ENCODE measurements around the gene HEY2. TPM values are rescaled to one million over a fixed set of nuclear protein-coding genes. Genes with fewer than 3 reads are reported as not detected.

HEY2 gene
- total RNA-seq (2021; fragmentation: NEBNext Ultra II Directional; extraction: Animal tissue kit (Norgen Biotek cat#: 25700)) = 16.2 and 17.7 TPM in 2 replicates
- polyA plus RNA-seq (2011; rRNA removed) = 9.1 and 12.6 TPM in 2 replicates
- 7.7 TPM for polyA plus RNA-seq (2011; cell fraction: cytosol; rRNA removed)
- polyA plus RNA-seq (2011; cell fraction: nucleus; rRNA removed) = 8.0 TPM
- polyA plus RNA-seq (2012, experiment 1 of 2) = 6.4 to 8.2 TPM (median 7.2 TPM) in 4 replicates
- 6.0 TPM for polyA plus RNA-seq (2012, experiment 2 of 2)
- 10.8 TPM for polyA plus RNA-seq (2013, experiment 1 of 2)
- 11.3 TPM for polyA plus RNA-seq (2013, experiment 2 of 2)
- 4.2 TPM in 2 replicates for polyA minus RNA-seq (2011; rRNA and poly(A)+ RNA removed)
- polyA minus RNA-seq (2011; cell fraction: cytosol; rRNA and poly(A)+ RNA removed) = 7.3 TPM
- 6.2 TPM for polyA minus RNA-seq (2011; cell fraction: nucleus; rRNA and poly(A)+ RNA removed)
- long read RNA-seq, experiment 1, transcript HEY2-201 (5 exons, 2,678 nt) = major isoform, 5 of 16 reads
- long read RNA-seq, experiment 1, partial matches to known transcripts = 8 of 16 reads
- long read RNA-seq, experiment 1, other reads (novel, unspliced or antisense) = 3 of 16 reads
- long read RNA-seq, experiment 2, partial matches to known transcripts = 3 of 3 reads
- long read RNA-seq, experiment 2, other reads (novel, unspliced or antisense) = 0 of 3 reads

- peaks cover 0 to 14% (median 9%) of the 10 kb centered on the region in 4 experiments; a peak in 4 of 7 replicates for H3K4me1 ChIP-seq (replicated peaks in 1 of 4; ENCODE audit: control insufficient read depth in 3 of 4, insufficient read depth in 4 of 4, low read length in 3 of 4)
- peaks cover 0 to 25% (median 16%) of the 10 kb centered on the region in 4 experiments; a peak in 6 of 7 replicates for H3K27me3 ChIP-seq (replicated peaks in 1 of 4; ENCODE audit: control insufficient read depth in 3 of 4, extremely low read depth in 1 of 4, insufficient read depth in 3 of 4, low read length in 3 of 4)
- peak within 1 kb of the TSS; percentile 66; the same call in 1 of the 2 replicates for H3K18ac ChIP-seq (ENCODE audit: extremely low read depth, low read length)
- no peak within 1 kb of the TSS for H3K14ac ChIP-seq (ENCODE audit: insufficient read length)
- H4K91ac ChIP-seq (replicated peaks; ENCODE audit: insufficient read length, low read length) = peak within 1 kb of the TSS; percentile 23
- peak within 1 kb of the TSS; percentile 72 to 77 (median 76) for H3K4me3 ChIP-seq (ENCODE audit: extremely low read depth in 1 of 4, insufficient read depth in 2 of 4, low read depth in 3 of 4, low read length in 4 of 4)
- H3K36me3 ChIP-seq (ENCODE audit: control insufficient read depth in 2 of 4, insufficient read depth in 4 of 4, low read length in 3 of 4) = no peaks in the 10 kb centered on the region
- POLR2A ChIA-PET (ENCODE audit: partially characterized antibody) = interaction anchor here (0.8 to 2.0 kb wide), 3 partner anchors 8 to 49 kb away, joined by 3 to 5 read pairs (median 4); no protein-coding TSS in a partner anchor
- 0 out of 2 replicates have a peak within 1 kb of the TSS, but pooled peaks have one; percentile 53 for H2BK12ac ChIP-seq (ENCODE audit: low read depth, low read length)
- H3K23ac ChIP-seq (ENCODE audit: insufficient read length) = no peak within 1 kb of the TSS
- no peak within 1 kb of the TSS; the same call in 1 of the 2 replicates for H2AK5ac ChIP-seq (ENCODE audit: low read depth, low read length)
- H3K23me2 ChIP-seq (ENCODE audit: low read depth, low read length) = peaks cover 27% of the 10 kb centered on the region
- peak within 1 kb of the TSS in 2 of 4 experiments; percentile 10 to 35; a peak in 2 of 7 replicates for H3K9ac ChIP-seq (replicated peaks in 1 of 4; ENCODE audit: extremely low read depth in 1 of 4, low read depth in 3 of 4, low read length in 3 of 4)
- peak within 1 kb of the TSS; percentile 66 for H2BK120ac ChIP-seq (replicated peaks; ENCODE audit: low read depth, low read length)
- peak within 1 kb of the TSS; percentile 87 for H4K8ac ChIP-seq (ENCODE audit: extremely low read depth, insufficient read depth, low read length)
- peaks cover 4% of the 10 kb centered on the region; the same call in 1 of the 2 replicates for H3K79me1 ChIP-seq (ENCODE audit: low read depth, low read length)
- WGBS, 2 experiments (ENCODE audit: extremely low coverage in 1 of 2, insufficient coverage in 1 of 2, insufficient read length in 1 of 2, insufficient replicate concordance in 2 of 2, low coverage in 1 of 2, low lambda C conversion rate in 2 of 2, missing lambda C conversion rate in 1 of 2) = 4% methylated on average over 27 of the region's 95 CpGs; no CpG with 5 or more reads in 1 of the 2 experiments
- CTCF ChIA-PET (ENCODE audit: partially characterized antibody) = interaction anchor here (0.8 to 1.5 kb wide), 3 partner anchors 12 to 435 kb away, joined by 3 to 7 read pairs (median 3); no protein-coding TSS in a partner anchor
- H2BK5ac ChIP-seq (ENCODE audit: low read depth, low read length) = peak within 1 kb of the TSS; percentile 29; the same call in 1 of the 2 replicates
- peak within 1 kb of the TSS; percentile 53 for H3K4ac ChIP-seq (replicated peaks; ENCODE audit: insufficient read length, low read depth, low read length)
- no peak within 1 kb of the TSS for H3K27ac ChIP-seq (ENCODE audit: low read depth, low read length)
- no peak for FAIRE-seq
- no peaks in the 10 kb centered on the region for H3K9me3 ChIP-seq (ENCODE audit: insufficient read depth in 2 of 2, low read depth in 1 of 2, low read length in 1 of 2)
- peaks cover 0 to 22% of the 10 kb centered on the region in 2 experiments; a peak in 3 of 4 replicates for H3K79me2 ChIP-seq (ENCODE audit: control insufficient read depth in 1 of 2, insufficient read depth in 2 of 2, low read length in 2 of 2)
- peak within 1 kb of the TSS; percentile 15; the same call in 1 of the 2 replicates for H2BK20ac ChIP-seq (ENCODE audit: low read length)
- H4K20me1 ChIP-seq (replicated peaks in 1 of 2; ENCODE audit: control insufficient read depth in 1 of 2, insufficient read depth in 2 of 2, low read length in 2 of 2) = peaks cover 2 to 5% of the 10 kb centered on the region in 2 experiments
- H3K4me2 ChIP-seq (ENCODE audit: insufficient read depth in 1 of 2, low read depth in 2 of 2, low read length in 2 of 2) = peak within 1 kb of the TSS; percentile 96 to 99
- H2AFZ ChIP-seq (ENCODE audit: low read length) = peak within 1 kb of the TSS; percentile 70; the same call in 1 of the 2 replicates
- H2BK15ac ChIP-seq (ENCODE audit: low read length) = no peak within 1 kb of the TSS
- DNase-seq (ENCODE audit: low read depth in 1 of 2, low spot score in 2 of 2) = peak in 1 of 2 experiments; percentile 93
- peak within 1 kb of the TSS; percentile 20 for H3K56ac ChIP-seq (replicated peaks; ENCODE audit: insufficient read length, low read depth, low read length)
- H4K5ac ChIP-seq (ENCODE audit: insufficient read length, low read depth, low read length) = no peak within 1 kb of the TSS
- peak; percentile 33; the same call in 1 of the 2 replicates for TF ChIP-seq TAF1 (IDR thresholded peaks at IDR 0.05; ENCODE audit: low read depth, low read length)
- no peak; the same call in 1 of the 2 replicates for TF ChIP-seq PHF8 (conservative IDR thresholded peaks at IDR 0.05; ENCODE audit: low read depth, low read length)
- no peak for TF ChIP-seq NANOG (IDR thresholded peaks at IDR 0.05; ENCODE audit: insufficient read depth, low read depth, low read length, poor library complexity, severe bottlenecking)
- TF ChIP-seq TCF12 (IDR thresholded peaks at IDR 0.05; ENCODE audit: low read depth, low read length) = no peak
- TF ChIP-seq CHD1 (IDR thresholded peaks at IDR 0.05; ENCODE audit: low read depth, low read length) = no peak
- no peak for TF ChIP-seq CHD2 (IDR thresholded peaks at IDR 0.05; ENCODE audit: low read length)
- no peak for TF ChIP-seq CBX8 (IDR thresholded peaks at IDR 0.05; ENCODE audit: borderline replicate concordance, low read depth, low read length)
- TF ChIP-seq SUZ12 (IDR thresholded peaks at IDR 0.05; ENCODE audit: low read length) = no peak
- TF ChIP-seq SP1 (IDR thresholded peaks at IDR 0.05; ENCODE audit: low read depth, low read length) = no peak
Observed at GRCh38 chr6:125749173-125749864, at the start of gene HEY2. Gene HEY2, plus strand, starts transcription at chr6:125749632. Its CDS starts 145 bp downstream, at chr6:125749777.

All from H1 (cell line).